K562 (cell line): Measurements from ENCODE around the gene ACTL8. TPM values are rescaled to one million over a fixed set of nuclear protein-coding genes. Genes with fewer than 3 reads are reported as not detected.

ENCODE experiments used
- ATAC-seq: fragments of 200-7000 bp; cut with Tn5 transposase; 3 replicates; pipeline ENCODE4 v1.9.1; 2020; ENCODE audit warnings: moderate library complexity
- BruUV-seq: library from RNA; stranded (reverse); fragments of 400-500 nt; replicated peaks from 2 replicates; lab custom pipeline; 2021; lab: Mats Ljungman, UMichigan
- CTCF ChIA-PET: fragments of 300-600 bp; formaldehyde crosslinking; extraction: SDS; loops from one replicate; lab custom pipeline; 2021; ENCODE audit warnings: low intra/inter-chr PET ratio; lab: Yijun Ruan, JAX
- POLR2A ChIA-PET: fragments of 300-600, 350-650 bp; sonication (Branson Sonifier 250); formaldehyde crosslinking; extraction: SDS; loops from one replicate; lab custom pipeline; 2021; ENCODE audit warnings: antibody characterized with exemption, inconsistent platforms; lab: Yijun Ruan, JAX
- DNase-seq, 4 experiments: peaks; one replicate each; pipeline versions ENCODE4 v3.0.0 to v3.0.0-alpha.2; 2011 to 2018; ENCODE audit warnings: low spot score in 3 of 4, mixed read lengths in 3 of 4; ENCODE audit errors: extremely low read depth in 1 of 4
- FAIRE-seq: peaks from 2 replicates; lab custom pipeline; 2011; peaks lifted over from hg19 to GRCh38; lab: Jason Lieb, UNC
- H2AFZ ChIP-seq: 2 replicates; pipeline ENCODE4 v1.6.0; 2011; ENCODE audit warnings: low read depth, low read length, control low read depth, inconsistent platforms
- H3K27ac ChIP-seq: fragments of 200-600 bp; 3 replicates; pipeline ENCODE4 v1.8.0; 2011; ENCODE audit warnings: low read depth, mild to moderate bottlenecking, control low read depth, inconsistent platforms, low read length, moderate library complexity, mixed read lengths; ENCODE audit errors: extremely low read depth
- H3K27me3 ChIP-seq, 2 experiments: fragments of 300-600 bp in 1 of 2; 2 replicates in 1 of 2; 3 replicates in 1 of 2; pipeline versions ENCODE4 v1.6.0 to v1.8.0; 2011; ENCODE audit warnings: inconsistent platforms in 2 of 2, low read length in 2 of 2, mild to moderate bottlenecking in 1 of 2, mixed read lengths in 1 of 2, moderate library complexity in 1 of 2; ENCODE audit not compliant: control insufficient read depth in 2 of 2, insufficient read depth in 2 of 2
- H3K36me3 ChIP-seq: fragments of 300-600 bp; 3 replicates; pipeline ENCODE4 v1.8.0; 2011; ENCODE audit warnings: mild to moderate bottlenecking, low read length, inconsistent platforms; ENCODE audit not compliant: control insufficient read depth, insufficient read depth
- H3K4me1 ChIP-seq, 2 experiments: fragments of 200-600 bp in 1 of 2; replicated peaks in 1 of 2; 2 replicates in 1 of 2; 3 replicates in 1 of 2; pipeline versions ENCODE4 v1.5.1 to v1.8.0; 2011; ENCODE audit warnings: inconsistent platforms in 2 of 2, low read length in 2 of 2, mild to moderate bottlenecking in 1 of 2, mixed read lengths in 1 of 2, moderate library complexity in 1 of 2; ENCODE audit not compliant: control insufficient read depth in 2 of 2, insufficient read depth in 2 of 2
- H3K4me2 ChIP-seq: 2 replicates; pipeline ENCODE4 v1.6.1; 2011; ENCODE audit warnings: low read length, control low read depth, inconsistent platforms, mixed read lengths; ENCODE audit not compliant: insufficient read depth
- H3K4me3 ChIP-seq: fragments of 200-600 bp; sonication (generic), shearing (Covaris generic); 2 replicates; pipeline ENCODE4 v1.5.1; 2016; ENCODE audit warnings: control low read depth, inconsistent platforms
- H3K79me2 ChIP-seq: fragments of 200-600 bp; 3 replicates; pipeline ENCODE4 v1.8.0; 2011; ENCODE audit warnings: low read length, inconsistent platforms; ENCODE audit not compliant: control insufficient read depth, insufficient read depth
- H3K9ac ChIP-seq, 2 experiments: 2 replicates each; pipeline versions ENCODE4 v1.6.0 to v1.6.1; 2011; ENCODE audit warnings: low read depth in 2 of 2, low read length in 2 of 2, control low read depth in 1 of 2, inconsistent platforms in 1 of 2, mild to moderate bottlenecking in 1 of 2, mixed read lengths in 1 of 2; ENCODE audit not compliant: insufficient read depth in 1 of 2
- H3K9me1 ChIP-seq: one replicate; pipeline ENCODE4 v1.6.0; 2011; ENCODE audit warnings: inconsistent platforms, mild to moderate bottlenecking, low read length, moderate library complexity; ENCODE audit not compliant: control insufficient read depth, insufficient read depth
- H3K9me3 ChIP-seq: replicated peaks from 2 replicates; pipeline ENCODE4 v1.5.1; 2011; ENCODE audit warnings: low read depth, low read length, inconsistent platforms; ENCODE audit not compliant: control insufficient read depth, insufficient read depth
- H4K20me1 ChIP-seq: replicated peaks from 2 replicates; pipeline ENCODE4 v1.6.1; 2011; ENCODE audit warnings: low read length, inconsistent platforms, mixed read lengths; ENCODE audit not compliant: control insufficient read depth, insufficient read depth
- FOXO4 ChIP-seq: fragments of 450-650 bp; formaldehyde crosslinking; IDR thresholded peaks from 2 replicates; pipeline ENCODE4 v1.4.0; 2020; ENCODE audit warnings: mild to moderate bottlenecking, moderate library complexity
- YY1 ChIP-seq, 3 experiments: IDR thresholded peaks; 2 replicates each; pipeline ENCODE4 v1.6.1; 2011; ENCODE audit warnings: low read length in 2 of 3, mild to moderate bottlenecking in 2 of 3, moderate library complexity in 2 of 3, borderline replicate concordance in 1 of 3, control low read depth in 1 of 3, low read depth in 1 of 3; ENCODE audit not compliant: insufficient read depth in 3 of 3, insufficient replicate concordance in 2 of 3, control insufficient read depth in 1 of 3, insufficient read length in 1 of 3; ENCODE audit errors: extremely low read depth in 1 of 3
- WGBS: fragments of 100-300 bp; shearing (Covaris generic); methylation state at CpG from one replicate; pipeline ENCODE4 v1.1.6; 2016; ENCODE audit warnings: low coverage, mixed read lengths; ENCODE audit not compliant: insufficient coverage; ENCODE audit errors: missing lambda C conversion rate; 5-methylcytosine and 5-hydroxymethylcytosine counted together
- in situ Hi-C: fragments of 300-500 bp; cut with MboI; formaldehyde crosslinking; loops from 4 replicates; pipeline ENCODE4 v1.15.0; 2018; ENCODE audit warnings: inconsistent platforms, mixed read lengths
- intact Hi-C: fragments of 100-400 bp; cut with micrococcal nuclease; formaldehyde crosslinking; loops from 2 replicates; pipeline ENCODE4 v1.14.2; 2022
- polyA plus RNA-seq, 8 experiments: library from polyadenylated mRNA; depleted of rRNA in 4 of 8; stranded (reverse) in 5 of 8; unstranded in 3 of 8; fragments of >200 nt; fragmentation: Nextera tagmentation in 2 of 8; fragmentation: Illumina TruSeq in 1 of 8; extraction: Ambion mirVana in 2 of 8; extraction: Trizol in 1 of 8; gene quantifications; 2 replicates each; pipeline versions ENCODE4 v1.2.1 to v1.2.3, GENCODE V29; 2011 to 2014; ENCODE audit warnings: inconsistent platforms in 1 of 8, missing spikeins in 1 of 8
- total RNA-seq, 7 experiments: library from RNA; depleted of rRNA in 6 of 7; stranded (reverse); fragments of >200 nt in 6 of 7; fragmentation: Illumina TruSeq in 2 of 7; extraction: Trizol in 2 of 7; gene quantifications; 2 replicates each; pipeline versions ENCODE4 v1.2.1 to v1.2.3, GENCODE V29; 2011 to 2021; ENCODE audit warnings: low replicate concordance in 1 of 7

ACTL8 gene
- total and polyA plus RNA-seq, 9 of the 15 experiments (the other 6 are each of a cell fraction or from before 2014, with no cell fraction given): 0.30 to 3.3 (median 1.6) TPM

- no peaks in the 10 kb centered on the region for H3K9me3 ChIP-seq
- H3K27me3 ChIP-seq: peaks cover 11 to 44% of the 10 kb centered on the region in 2 experiments; a peak in 3 of 5 replicates
- WGBS: 2% methylated on average over 4 of the region's 4 CpGs
- H3K27ac ChIP-seq: no peak overlapping the region
- in situ Hi-C loops: no loop called here
- no peak for ATAC-seq
- ChIA-PET POLR2A (interaction anchor here (0.5 to 0.7 kb wide), 4 partner anchors 26 to 567 kb away, joined by 3 to 4 read pairs (median 3); no protein-coding TSS in a partner anchor), CTCF (no interaction called here)
- H3K4me1 ChIP-seq: no peaks in the 10 kb centered on the region
- H3K9me1 ChIP-seq: no peaks in the 10 kb centered on the region
- no peak for DNase-seq
- peak in 1 of 3 experiments; percentile 26 for TF ChIP-seq YY1 (IDR thresholded peaks at IDR 0.05; ENCODE audit: borderline replicate concordance in 1 of 3, control insufficient read depth in 1 of 3, extremely low read depth in 1 of 3, insufficient read depth in 3 of 3, insufficient read length in 1 of 3, insufficient replicate concordance in 2 of 3, low read depth in 1 of 3, low read length in 2 of 3)
- TF ChIP-seq FOXO4: no peak
- peaks cover 6% of the 10 kb centered on the region; the same call in 1 of the 2 replicates for H4K20me1 ChIP-seq
- intact Hi-C loops: no loop called here
- no TSS peak for BruUV-seq
- no peak overlapping the region for H2AFZ ChIP-seq
- no peak overlapping the region for H3K4me2 ChIP-seq
- no peak for FAIRE-seq
- H3K36me3 ChIP-seq: no peaks in the 10 kb centered on the region
- H3K4me3 ChIP-seq: no peak overlapping the region
- H3K9ac ChIP-seq: no peak overlapping the region
- no peaks in the 10 kb centered on the region for H3K79me2 ChIP-seq
Observed at GRCh38 chr1:17710889-17711576, 44.1 kb upstream of the ACTL8 start.
